ENCODE measurements around the gene CPD. TPM values are rescaled to one million over a fixed set of nuclear protein-coding genes. Genes with fewer than 3 reads are reported as not detected.
A peak's percentile ranks its signal among the peaks of the same experiment; 100 is the strongest.

Gene CPD
- total and polyA plus RNA-seq, 2 of the 13 experiments (the other 11 are each of a cell fraction or from before 2014, with no cell fraction given): 46.1 to 72.3 TPM

GRCh38 chr17:30379903-30380381 is 1.2 kb downstream of the CPD start:
- peaks cover 29% of the 10 kb centered on the region for H4K20me1 ChIP-seq (ENCODE audit: insufficient read depth, low read length)
- 2% methylated on average over 5 of the region's 5 CpGs for WGBS (ENCODE audit: low lambda C conversion rate)
- no peak overlapping the region for H2AFZ ChIP-seq (ENCODE audit: low read length)
- peak overlapping the region; percentile 68 for H3K27ac ChIP-seq (ENCODE audit: extremely low read length, insufficient read depth, low read length)
- peak overlapping the region; percentile 86 for H3K9ac ChIP-seq (ENCODE audit: insufficient read depth, low read depth, low read length)
- H3K4me1 ChIP-seq (ENCODE audit: insufficient read depth, low read length): peaks cover 72% of the 10 kb centered on the region
- POLR2A ChIA-PET: interaction anchor here (8.1 kb wide), 1 partner anchor 36 kb away, joined by 114 read pairs; no protein-coding TSS in a partner anchor
- intact Hi-C loops (cut with micrococcal nuclease; ENCODE audit: unreplicated experiment) (loop anchor here (5.0 kb wide), 1 partner anchor 37 kb away; no protein-coding TSS in a partner anchor), in situ Hi-C loops (cut with HindIII; ENCODE audit: extremely low pct_ligation_motif_present, low pct_unique_long_range_greater_than_20kb) (loop anchor here (5.0 kb wide), 1 partner anchor 38 kb away; no protein-coding TSS in a partner anchor)
- peaks cover 62% of the 10 kb centered on the region for H3K79me2 ChIP-seq (ENCODE audit: insufficient read depth, low read length)
- DNase-seq (ENCODE audit: low spot score): no peak
- peak overlapping the region; percentile 92 to 94 (median 92) for H3K4me3 ChIP-seq (replicated peaks in 1 of 3; ENCODE audit: insufficient read depth in 1 of 3, low read depth in 2 of 3, low read length in 3 of 3)
- H3K4me2 ChIP-seq (ENCODE audit: low read depth, low read length): peak overlapping the region; percentile 95
- no peak for FAIRE-seq
- no peaks in the 10 kb centered on the region; a peak in 1 of 5 replicates for H3K27me3 ChIP-seq (ENCODE audit: control insufficient read depth in 1 of 2, insufficient read depth in 2 of 2, low read length in 2 of 2)
- CTCF ChIA-PET (ENCODE audit: low intra/inter-chr PET ratio, low total read pairs): no interaction called here
- no peak for ATAC-seq
- BruUV-seq (replicated peaks): no TSS peak
- no peaks in the 10 kb centered on the region for H3K9me3 ChIP-seq (ENCODE audit: low read length)
- peaks cover 0 to 3% of the 10 kb centered on the region in 2 experiments; a peak in 4 of 5 replicates for H3K36me3 ChIP-seq (replicated peaks in 1 of 2; ENCODE audit: control insufficient read depth in 1 of 2, insufficient read depth in 2 of 2, low read length in 2 of 2)
- TF ChIP-seq NAIF1 (CRISPR knock-in tag; IDR thresholded peaks at IDR 0.05; ENCODE audit: borderline replicate concordance) (no peak), ZNF205 (CRISPR knock-in tag; IDR thresholded peaks at IDR 0.05) (no peak), ZNF747 (CRISPR knock-in tag; IDR thresholded peaks at IDR 0.05; ENCODE audit: borderline replicate concordance) (no peak), CEBPG (CRISPR knock-in tag; IDR thresholded peaks at IDR 0.05) (peak; percentile 31; the same call in 1 of the 2 replicates), GTF2F1 (IDR thresholded peaks at IDR 0.05; ENCODE audit: low read length) (no peak), SCMH1 (CRISPR knock-in tag; IDR thresholded peaks at IDR 0.05; ENCODE audit: borderline replicate concordance) (no peak), CBX5 (CRISPR knock-in tag; IDR thresholded peaks at IDR 0.05; ENCODE audit: borderline replicate concordance) (no peak), CEBPB (IDR thresholded peaks at IDR 0.05; ENCODE audit: borderline replicate concordance, low read depth, low read length) (peak; percentile 30; the same call in 1 of the 2 replicates), MBD4 (IDR thresholded peaks at IDR 0.05; ENCODE audit: borderline replicate concordance, low read length) (no peak), ZFP90 (CRISPR knock-in tag; IDR thresholded peaks at IDR 0.05; ENCODE audit: borderline replicate concordance) (no peak), DR1 (CRISPR knock-in tag; IDR thresholded peaks at IDR 0.05) (no peak), HES4 (CRISPR knock-in tag; IDR thresholded peaks at IDR 0.05; ENCODE audit: borderline replicate concordance) (no peak), KAT2B (IDR thresholded peaks at IDR 0.05; ENCODE audit: borderline replicate concordance, low read depth, low read length) (no peak), SIN3A (IDR thresholded peaks at IDR 0.05; ENCODE audit: borderline replicate concordance, low read depth, low read length) (no peak), CHD2 (IDR thresholded peaks at IDR 0.05; ENCODE audit: low read depth, low read length) (no peak), PRMT3 (CRISPR knock-in tag; IDR thresholded peaks at IDR 0.05; ENCODE audit: borderline replicate concordance, low read depth) (no peak), ZNF770 (CRISPR knock-in tag; IDR thresholded peaks at IDR 0.05) (peak; percentile 32; the same call in 1 of the 2 replicates), MEIS1 (CRISPR knock-in tag; IDR thresholded peaks at IDR 0.05; ENCODE audit: borderline replicate concordance) (no peak), GFI1 (CRISPR knock-in tag; IDR thresholded peaks at IDR 0.05; ENCODE audit: borderline replicate concordance) (0 out of 2 replicates have a peak, but pooled peaks have one; percentile 2), ATF7-NPFF (CRISPR knock-in tag; IDR thresholded peaks at IDR 0.05; ENCODE audit: low read depth) (no peak), RFXAP (CRISPR knock-in tag; IDR thresholded peaks at IDR 0.05; ENCODE audit: borderline replicate concordance) (no peak), TP53 (CRISPR knock-in tag; conservative IDR thresholded peaks at IDR 0.05) (no peak), MXD1 (CRISPR knock-in tag; IDR thresholded peaks at IDR 0.05) (no peak), YY1 (IDR thresholded peaks at IDR 0.05; ENCODE audit: insufficient read depth, insufficient replicate concordance, low read depth, low read length) (no peak), ZNF615 (CRISPR knock-in tag; IDR thresholded peaks at IDR 0.05; ENCODE audit: borderline replicate concordance) (no peak)
